ENCODE data around the gene ZNF521. TPM values are rescaled to one million over a fixed set of nuclear protein-coding genes. Genes with fewer than 3 reads are reported as not detected.

ZNF521 gene
- polyA plus RNA-seq, 4 donors: 35.1 to 48.3 (median 45.7) TPM

- DNase-seq (ENCODE audit: low read depth in 4 of 4, low spot score in 2 of 4): no peak
Measured at GRCh38 chr18:25340762-25341161, 11.2 kb downstream of the ZNF521 start.

DNA sequence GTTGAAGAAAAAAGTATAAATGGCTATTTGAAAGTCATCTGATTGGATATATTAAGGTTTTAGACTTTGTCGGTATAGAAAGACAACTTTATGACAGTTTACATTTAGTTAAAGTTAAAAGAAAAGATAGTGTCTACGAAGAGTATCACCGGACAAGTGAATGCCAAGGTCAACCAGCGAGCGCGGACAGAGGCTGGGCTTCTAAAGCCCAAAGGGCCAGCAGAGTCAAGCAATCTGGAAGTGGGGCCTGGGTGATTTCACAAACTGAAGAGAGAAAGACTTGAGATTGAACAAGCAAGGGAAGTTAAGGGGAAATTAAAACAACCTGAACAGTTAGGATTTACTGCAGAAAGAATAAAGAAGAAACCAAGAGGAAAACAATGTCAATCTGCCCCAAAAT, 16.3 kb downstream of the ZNF521 start:
- no peak for DNase-seq (ENCODE audit: low read depth in 4 of 4, low spot score in 2 of 4)

GRCh38 chr18:25335062-25335461, 16.9 kb downstream of the ZNF521 start:
- DNase-seq (ENCODE audit: low read depth in 4 of 4, low spot score in 2 of 4): no peak

DNA sequence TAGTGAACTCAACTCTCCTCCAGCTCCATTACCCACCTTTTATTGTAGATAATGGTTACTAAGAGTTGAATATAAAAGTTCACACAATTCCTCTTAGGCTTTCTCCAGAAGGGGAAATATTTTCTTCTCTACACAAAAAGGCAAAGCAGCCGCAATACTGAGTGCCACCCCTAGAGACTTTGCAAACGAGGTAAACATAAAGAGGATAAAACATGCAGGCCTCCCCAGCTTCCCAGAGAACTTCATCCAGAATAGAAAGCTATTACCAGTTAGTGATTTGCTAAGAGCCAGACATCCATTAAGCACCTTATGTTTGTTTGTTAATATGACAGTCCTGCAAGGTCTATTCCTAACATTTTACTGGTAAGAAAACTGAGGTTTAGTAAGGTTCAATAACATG, 17.4 kb downstream of the ZNF521 start:
- no peak for DNase-seq (ENCODE audit: low read depth in 4 of 4, low spot score in 2 of 4)

GRCh38 chr18:25332002-25332401, 20.0 kb downstream of the ZNF521 start:
- no peak for DNase-seq (ENCODE audit: low read depth in 4 of 4, low spot score in 2 of 4)

DNA sequence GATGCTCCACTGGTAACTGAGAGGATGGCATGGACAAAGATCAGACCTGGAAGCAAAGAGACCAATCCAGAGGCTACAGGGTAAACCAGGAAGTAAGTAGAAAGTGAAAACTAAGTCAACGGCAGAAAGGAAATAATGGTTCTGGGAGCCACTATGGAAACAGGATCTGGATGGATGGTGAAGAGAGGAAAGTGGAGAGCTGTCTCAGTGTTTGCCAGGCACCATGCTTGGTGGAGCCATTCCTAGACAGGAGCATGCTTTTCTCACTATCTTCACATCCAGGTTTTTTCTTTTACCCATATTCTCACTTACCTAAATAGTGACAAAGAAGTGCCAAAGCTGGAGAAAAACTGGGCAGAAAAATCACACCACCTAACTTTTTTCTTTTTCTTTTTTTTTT, 22.2 kb downstream of the ZNF521 start:
- no peak for DNase-seq (ENCODE audit: low read depth in 4 of 4, low spot score in 2 of 4)

- no peak for DNase-seq (ENCODE audit: low read depth in 4 of 4, low spot score in 2 of 4)
Measured at GRCh38 chr18:25327584-25327983, 24.4 kb downstream of the ZNF521 start.

DNA sequence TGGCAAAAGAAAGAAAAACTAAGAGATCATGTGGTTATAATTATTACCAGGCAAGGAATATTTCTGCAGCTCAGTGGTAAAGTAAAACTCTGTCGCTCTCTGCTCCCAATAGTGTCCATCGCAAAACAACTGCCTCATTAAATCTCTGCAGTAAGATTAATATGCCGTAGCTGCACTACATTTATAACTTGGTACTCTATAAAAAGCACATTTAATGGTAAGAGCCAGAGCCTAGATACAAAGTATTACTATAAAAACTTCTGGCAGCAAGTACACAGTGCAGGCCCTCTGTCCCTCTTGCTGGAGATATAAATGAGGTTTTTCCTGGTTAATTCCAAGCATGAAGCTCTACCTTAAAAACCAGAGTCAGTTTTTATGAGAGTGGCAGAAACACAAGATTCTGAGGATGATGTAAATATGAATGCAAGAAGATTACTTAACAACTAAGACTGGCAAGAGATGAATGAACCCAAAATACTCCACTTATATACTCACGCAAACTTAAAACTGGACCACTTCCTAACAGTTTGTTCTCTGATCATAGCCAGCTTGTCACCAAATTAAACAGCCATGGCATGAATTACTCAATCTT, 25.5 kb downstream of the ZNF521 start:
- DNase-seq (ENCODE audit: low read depth in 4 of 4, low spot score in 2 of 4): no peak

DNA sequence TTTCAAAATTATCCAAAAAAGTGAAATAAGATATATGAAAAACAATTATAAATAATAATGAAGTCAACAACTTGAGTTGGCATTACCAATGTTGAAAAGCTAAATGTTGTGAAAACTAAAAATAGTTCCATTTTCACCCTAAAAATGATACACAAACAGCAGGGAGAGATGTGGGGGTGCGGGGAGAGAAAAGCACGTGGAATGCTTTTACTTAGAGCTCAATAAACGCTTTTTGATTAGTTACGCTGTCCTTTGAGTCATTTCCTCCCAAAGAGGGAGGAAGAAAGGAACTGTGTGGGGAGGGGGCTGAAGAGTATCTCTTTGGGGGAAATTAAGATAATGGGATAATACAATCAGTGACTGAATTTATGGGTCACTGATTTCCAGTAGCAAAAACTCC, 29.2 kb downstream of the ZNF521 start:
- DNase-seq (ENCODE audit: low read depth in 4 of 4, low spot score in 2 of 4): no peak

DNA sequence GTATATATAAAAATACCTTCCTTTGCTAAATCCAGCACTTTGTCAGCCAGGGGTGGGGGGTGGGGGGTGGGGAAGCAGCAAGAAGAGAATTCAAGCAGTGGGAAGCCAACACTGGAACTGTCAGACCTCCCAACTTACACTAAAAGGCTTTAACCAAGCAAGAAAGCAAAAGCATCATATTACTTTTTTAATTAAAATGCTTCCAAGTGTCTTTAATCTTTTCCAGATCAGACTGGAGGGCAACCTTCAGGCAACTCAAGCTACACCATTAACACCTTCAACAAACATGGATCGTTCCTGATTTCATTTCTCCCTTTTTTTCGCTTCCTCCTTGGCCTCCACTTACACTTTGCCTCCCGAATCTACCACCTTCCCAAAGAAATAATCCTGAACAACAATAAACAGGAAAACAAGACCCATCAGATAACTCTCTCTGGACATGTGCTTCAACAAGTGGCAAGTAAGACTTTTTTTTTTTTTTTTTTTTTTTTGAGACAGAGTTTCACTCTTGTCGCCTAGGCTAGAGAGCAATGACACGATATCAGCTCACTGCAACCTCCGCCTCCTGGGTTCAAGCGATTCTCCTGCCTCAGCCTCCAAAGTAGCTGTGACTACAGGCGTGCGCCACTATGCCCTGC, 35.5 kb downstream of the ZNF521 start:
- peak in 1 of 4 donors; percentile 25 for DNase-seq (ENCODE audit: low read depth in 4 of 4, low spot score in 2 of 4)

- no peak for DNase-seq (ENCODE audit: low read depth in 4 of 4, low spot score in 2 of 4)
Measured at GRCh38 chr18:25314838-25315190, 37.2 kb downstream of the ZNF521 start.

- DNase-seq (ENCODE audit: low read depth in 4 of 4, low spot score in 2 of 4): no peak
Measured at GRCh38 chr18:25314151-25314837, 37.7 kb downstream of the ZNF521 start.

DNA sequence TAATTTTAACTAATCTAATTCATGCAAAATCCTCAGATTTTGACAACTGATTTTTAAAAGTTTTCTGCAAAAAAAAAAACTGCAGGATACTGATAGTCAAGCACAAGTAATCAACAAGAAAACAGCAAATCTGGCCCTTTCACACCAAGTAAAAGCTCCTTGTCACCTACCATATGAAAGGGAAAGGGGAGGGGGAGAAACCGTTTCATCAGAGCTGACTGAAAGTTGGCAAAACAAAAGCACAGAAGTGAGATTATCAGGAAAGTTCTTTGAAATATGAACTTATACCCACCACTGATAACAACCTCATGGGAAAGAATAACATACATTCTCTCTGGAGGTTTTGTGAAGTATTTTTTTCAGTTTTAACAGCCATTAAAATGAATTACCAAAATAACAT, 38.7 kb downstream of the ZNF521 start:
- DNase-seq (ENCODE audit: low read depth in 4 of 4, low spot score in 2 of 4): no peak

- no peak for DNase-seq (ENCODE audit: low read depth in 4 of 4, low spot score in 2 of 4)
Measured at GRCh38 chr18:25310045-25310444, 41.9 kb downstream of the ZNF521 start.

GRCh38 chr18:25308381-25308780, 43.6 kb downstream of the ZNF521 start:
- DNase-seq (ENCODE audit: low read depth in 4 of 4, low spot score in 2 of 4): no peak

- no peak for DNase-seq (ENCODE audit: low read depth in 4 of 4, low spot score in 2 of 4)
Measured at GRCh38 chr18:25307192-25307591, 44.8 kb downstream of the ZNF521 start.

DNA sequence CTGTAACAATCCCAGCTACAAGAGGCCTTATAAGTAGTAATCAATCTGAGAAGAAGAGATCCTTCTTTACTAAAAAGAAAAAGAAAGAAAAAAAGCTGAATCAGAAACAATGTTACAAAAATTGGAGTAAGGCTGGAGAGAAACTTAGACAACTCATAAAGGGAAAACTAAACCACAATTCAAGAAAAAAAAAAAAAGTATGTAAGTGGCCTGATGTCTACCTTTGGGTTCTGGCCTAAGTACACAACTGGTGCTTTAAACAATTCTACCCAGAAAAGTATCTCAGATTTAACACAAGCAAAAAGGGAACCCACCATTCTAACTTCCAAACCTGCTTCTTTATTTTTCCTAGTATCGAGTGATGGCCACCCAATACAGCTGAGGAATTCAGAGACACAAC, 45.3 kb downstream of the ZNF521 start:
- no peak for DNase-seq (ENCODE audit: low read depth in 4 of 4, low spot score in 2 of 4)

DNA sequence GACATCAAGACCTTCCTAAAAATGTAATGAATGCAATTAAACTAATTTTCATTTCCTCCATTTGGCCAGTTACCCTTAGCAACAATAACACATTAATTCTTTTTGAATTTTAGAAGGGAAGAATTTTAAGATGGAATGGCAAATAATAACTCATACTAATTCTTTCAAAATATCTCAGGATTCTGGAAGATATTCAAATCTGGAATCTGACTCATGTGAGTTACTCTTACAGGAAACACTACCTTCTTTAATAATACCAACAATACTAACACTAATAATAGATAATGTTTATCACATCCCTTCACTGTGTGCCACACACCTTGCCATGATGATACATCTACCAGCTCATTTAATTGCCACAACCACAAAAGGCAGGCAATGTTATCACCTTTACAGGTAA, 46.4 kb downstream of the ZNF521 start:
- no peak for DNase-seq (ENCODE audit: low read depth in 4 of 4, low spot score in 2 of 4)

- DNase-seq (ENCODE audit: low read depth in 4 of 4, low spot score in 2 of 4): no peak
Measured at GRCh38 chr18:25300492-25300891, 51.5 kb downstream of the ZNF521 start.

GRCh38 chr18:25299426-25300300, 52.3 kb downstream of the ZNF521 start:
- no peak for DNase-seq (ENCODE audit: low read depth in 4 of 4, low spot score in 2 of 4)

DNA sequence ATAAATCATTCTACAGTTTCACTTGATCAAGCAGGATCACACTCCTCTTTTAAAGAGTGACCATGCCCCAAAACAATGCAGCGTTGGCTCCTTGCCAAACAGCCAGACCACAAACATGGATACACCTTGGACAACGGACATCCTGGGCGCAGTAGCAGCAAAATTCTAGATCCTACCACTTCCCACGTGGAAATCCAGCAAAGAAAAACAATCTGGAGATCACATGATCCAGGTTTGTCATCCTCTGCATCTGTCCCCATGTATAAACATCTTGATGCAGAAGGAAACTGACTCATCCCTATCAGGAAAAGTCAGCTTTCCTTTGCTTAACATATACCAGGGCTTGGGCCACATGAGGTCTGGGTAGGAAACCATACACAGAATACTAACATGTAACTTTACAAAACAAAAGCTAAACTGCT, 53.1 kb downstream of the ZNF521 start:
- DNase-seq (ENCODE audit: low read depth in 4 of 4, low spot score in 2 of 4): no peak
